Mucosa of rectum (tissue), 2 donors: ENCODE results near the gene EDNRA.

Experiments
- H3K27ac ChIP-seq, 2 donors: one replicate each; pipeline ENCODE4 v1.7.0; 2013; ENCODE audit warnings: inconsistent platforms in 2 of 2, low read depth in 2 of 2, low read length in 2 of 2
- H3K27me3 ChIP-seq, 2 donors: one replicate each; pipeline ENCODE4 v1.7.0; 2013; ENCODE audit warnings: low read length in 2 of 2; ENCODE audit not compliant: control insufficient read depth in 2 of 2, insufficient read depth in 2 of 2
- H3K36me3 ChIP-seq, 2 donors: one replicate each; pipeline ENCODE4 v1.7.0; 2013; ENCODE audit warnings: low read length in 2 of 2; ENCODE audit not compliant: control insufficient read depth in 2 of 2, insufficient read depth in 2 of 2
- H3K4me1 ChIP-seq, 2 donors: one replicate each; pipeline ENCODE4 v1.7.0; 2013; ENCODE audit warnings: low read length in 2 of 2, mild to moderate bottlenecking in 1 of 2; ENCODE audit not compliant: control insufficient read depth in 2 of 2, insufficient read depth in 2 of 2
- H3K4me3 ChIP-seq, 2 donors: one replicate each; pipeline ENCODE4 v1.7.0; 2013; ENCODE audit warnings: low read length in 2 of 2
- H3K9ac ChIP-seq, 2 donors: one replicate each; pipeline ENCODE4 v1.7.0; 2013; ENCODE audit warnings: low read length in 2 of 2, low read depth in 1 of 2, mild to moderate bottlenecking in 1 of 2
- H3K9me3 ChIP-seq, 2 donors: one replicate each; pipeline ENCODE4 v1.7.0; 2013; ENCODE audit warnings: low read length in 2 of 2; ENCODE audit not compliant: control insufficient read depth in 2 of 2
- donor health status: healthy.
- donor health status: Normal muscosa, but diverticular disease.

EDNRA gene

GRCh38 chr4:147479376-147479775 is 1.5 kb upstream of the EDNRA start:
- H3K36me3 ChIP-seq, result no peaks in the 10 kb centered on the region
- H3K9me3 ChIP-seq, result no peaks in the 10 kb centered on the region
- no peaks in the 10 kb centered on the region for H3K4me1 ChIP-seq
- peaks cover 4 to 5% of the 10 kb centered on the region in 2 donors for H3K27me3 ChIP-seq
- H3K4me3 ChIP-seq, result no peak overlapping the region
- no peak overlapping the region for H3K27ac ChIP-seq
- no peak overlapping the region for H3K9ac ChIP-seq

- no peak overlapping the region for H3K4me3 ChIP-seq
- no peaks in the 10 kb centered on the region for H3K4me1 ChIP-seq
- H3K27me3 ChIP-seq, result peaks cover 4 to 5% of the 10 kb centered on the region in 2 donors
- no peaks in the 10 kb centered on the region for H3K36me3 ChIP-seq
- H3K9ac ChIP-seq, result no peak overlapping the region
- no peaks in the 10 kb centered on the region for H3K9me3 ChIP-seq
- H3K27ac ChIP-seq, result no peak overlapping the region
Observed at GRCh38 chr4:147479786-147480185, 1.1 kb upstream of the EDNRA start.

GRCh38 chr4:147480502-147480890 is 401 bp upstream of the EDNRA start:
- Histone ChIP-seq H3K27ac (peak overlapping the region in 1 of 2 donors; percentile 39), H3K9ac (no peak overlapping the region), H3K4me1 (no peaks in the 10 kb centered on the region), H3K9me3 (no peaks in the 10 kb centered on the region), H3K4me3 (peak overlapping the region; percentile 33 to 50), H3K36me3 (no peaks in the 10 kb centered on the region), H3K27me3 (peaks cover 4 to 5% of the 10 kb centered on the region in 2 donors)

GRCh38 chr4:147481577-147482109 is 746 bp downstream of the EDNRA start:
- Histone ChIP-seq H3K27me3 (peaks cover 4 to 5% of the 10 kb centered on the region in 2 donors), H3K4me3 (peak overlapping the region; percentile 30 to 32), H3K27ac (peak overlapping the region in 1 of 2 donors; percentile 39), H3K9me3 (no peaks in the 10 kb centered on the region), H3K9ac (no peak overlapping the region), H3K36me3 (no peaks in the 10 kb centered on the region), H3K4me1 (no peaks in the 10 kb centered on the region)

- peak overlapping the region in 1 of 2 donors; percentile 9 for H3K4me3 ChIP-seq
- H3K27me3 ChIP-seq, result peaks cover 4 to 5% of the 10 kb centered on the region in 2 donors
- H3K9ac ChIP-seq, result no peak overlapping the region
- no peaks in the 10 kb centered on the region for H3K9me3 ChIP-seq
- H3K27ac ChIP-seq, result no peak overlapping the region
- H3K4me1 ChIP-seq, result no peaks in the 10 kb centered on the region
- H3K36me3 ChIP-seq, result no peaks in the 10 kb centered on the region
Observed at GRCh38 chr4:147482281-147482680, 1.4 kb downstream of the EDNRA start.

GRCh38 chr4:147485167-147485566 is 4.3 kb downstream of the EDNRA start:
- H3K9me3 ChIP-seq, result no peaks in the 10 kb centered on the region
- H3K4me1 ChIP-seq, result no peaks in the 10 kb centered on the region
- no peak overlapping the region for H3K9ac ChIP-seq
- no peaks in the 10 kb centered on the region for H3K36me3 ChIP-seq
- no peak overlapping the region for H3K27ac ChIP-seq
- H3K4me3 ChIP-seq, result no peak overlapping the region
- peaks cover 4 to 5% of the 10 kb centered on the region in 2 donors for H3K27me3 ChIP-seq

- Histone ChIP-seq H3K36me3 (no peaks in the 10 kb centered on the region), H3K4me3 (no peak overlapping the region), H3K27ac (no peak overlapping the region), H3K9ac (no peak overlapping the region), H3K9me3 (no peaks in the 10 kb centered on the region), H3K27me3 (no peaks in the 10 kb centered on the region), H3K4me1 (no peaks in the 10 kb centered on the region)
Observed at GRCh38 chr4:147487616-147488015, 6.7 kb downstream of the EDNRA start.

- no peak overlapping the region for H3K4me3 ChIP-seq
- no peak overlapping the region for H3K9ac ChIP-seq
- no peaks in the 10 kb centered on the region for H3K9me3 ChIP-seq
- H3K4me1 ChIP-seq, result no peaks in the 10 kb centered on the region
- no peaks in the 10 kb centered on the region for H3K36me3 ChIP-seq
- no peaks in the 10 kb centered on the region for H3K27me3 ChIP-seq
- H3K27ac ChIP-seq, result no peak overlapping the region
Observed at GRCh38 chr4:147488556-147488955, 7.7 kb downstream of the EDNRA start.

- H3K9me3 ChIP-seq, result no peaks in the 10 kb centered on the region
- H3K36me3 ChIP-seq, result no peaks in the 10 kb centered on the region
- no peak overlapping the region for H3K9ac ChIP-seq
- no peaks in the 10 kb centered on the region for H3K4me1 ChIP-seq
- no peak overlapping the region for H3K27ac ChIP-seq
- H3K27me3 ChIP-seq, result no peaks in the 10 kb centered on the region
- H3K4me3 ChIP-seq, result no peak overlapping the region
Observed at GRCh38 chr4:147491086-147491485, 10.2 kb downstream of the EDNRA start.

GRCh38 chr4:147492306-147492705 is 11.4 kb downstream of the EDNRA start:
- Histone ChIP-seq H3K36me3 (no peaks in the 10 kb centered on the region), H3K4me3 (no peak overlapping the region), H3K4me1 (no peaks in the 10 kb centered on the region), H3K9me3 (no peaks in the 10 kb centered on the region), H3K27ac (no peak overlapping the region), H3K27me3 (no peaks in the 10 kb centered on the region), H3K9ac (no peak overlapping the region)

GRCh38 chr4:147492761-147493160 is 11.9 kb downstream of the EDNRA start:
- no peaks in the 10 kb centered on the region for H3K9me3 ChIP-seq
- H3K27me3 ChIP-seq, result no peaks in the 10 kb centered on the region
- no peaks in the 10 kb centered on the region for H3K36me3 ChIP-seq
- no peak overlapping the region for H3K9ac ChIP-seq
- H3K4me3 ChIP-seq, result no peak overlapping the region
- H3K4me1 ChIP-seq, result no peaks in the 10 kb centered on the region
- H3K27ac ChIP-seq, result no peak overlapping the region
